HL-60 (cell line): ENCODE results near the gene PGLYRP2.

Experiments used
- CTCF ChIP-seq: IDR thresholded peaks from one replicate; pipeline ENCODE4 v1.5.1; 2011; ENCODE audit warnings: low read length, control low read depth, inconsistent platforms; ENCODE audit not compliant: insufficient read depth
- GABPA ChIP-seq: IDR thresholded peaks from 2 replicates; pipeline ENCODE4 v1.6.1; 2012; ENCODE audit warnings: low read depth
- POLR2AphosphoS5 ChIP-seq: IDR thresholded peaks from 2 replicates; pipeline ENCODE4 v1.6.1; 2012; ENCODE audit warnings: low read depth

DNA sequence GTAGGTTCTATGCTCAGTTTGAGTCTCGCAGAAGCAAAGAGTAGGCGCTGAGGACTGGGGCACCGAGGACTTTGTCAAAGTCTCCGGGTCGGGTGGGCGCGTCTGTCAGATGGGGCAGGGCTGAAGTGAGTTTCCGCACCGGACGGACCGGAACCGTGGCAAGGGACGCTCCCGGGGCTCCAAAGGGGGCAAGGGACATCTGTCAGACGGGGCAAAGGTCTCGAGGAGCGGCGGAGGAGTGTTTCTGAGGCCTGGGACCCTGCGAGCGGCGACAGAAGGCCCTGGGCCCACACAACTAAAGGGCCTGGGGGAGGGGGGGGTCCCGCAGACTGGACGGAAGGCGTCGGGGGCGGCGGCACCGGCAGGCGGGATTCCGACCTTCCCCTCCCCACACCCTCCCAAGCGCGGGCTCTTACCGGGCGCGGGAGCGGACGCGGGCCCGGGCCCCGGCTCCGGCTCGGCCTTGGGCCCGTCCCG, 47.2 kb downstream of the PGLYRP2 start:
- TF ChIP-seq CTCF (no peak), GABPA (no peak), POLR2AphosphoS5 (no peak)
